Activated B cell treated with CpG ODN at 0.5 μM for 24 hours (primary cell): ENCODE data around the gene COMP. TPM values are rescaled to one million over a fixed set of nuclear protein-coding genes. Genes with fewer than 3 reads are reported as not detected.

Source experiments
- ATAC-seq: fragments of 200-7000 bp; cut with Tn5 transposase; one replicate; pipeline ENCODE4 v1.10.0; 2021; ENCODE audit warnings: low read depth, mild to moderate bottlenecking, moderate library complexity
- CTCF ChIA-PET: fragments of 350-600 bp; sonication (Branson Sonifier 250); formaldehyde crosslinking; loops from one replicate; lab custom pipeline; 2021; ENCODE audit warnings: antibody characterized with exemption; lab: Charles Lee
- POLR2A ChIA-PET: fragments of 350-600 bp; sonication (Branson Sonifier 250); formaldehyde crosslinking; loops from one replicate; lab custom pipeline; 2021; ENCODE audit warnings: antibody characterized with exemption; lab: Charles Lee
- DNase-seq: peaks from one replicate; pipeline ENCODE4 v3.0.0; 2022
- H3K27ac Mint-ChIP-seq: one replicate; pipeline ENCODE4 v1.8.0; 2020; ENCODE audit warnings: mixed read lengths
- H3K27me3 Mint-ChIP-seq: one replicate; pipeline ENCODE4 v1.8.0; 2021; ENCODE audit warnings: mixed read lengths
- H3K36me3 Mint-ChIP-seq: one replicate; pipeline ENCODE4 v1.8.0; 2021; ENCODE audit warnings: low read depth, mixed read lengths
- H3K4me1 Mint-ChIP-seq: one replicate; pipeline ENCODE4 v1.8.0; 2021; ENCODE audit warnings: mixed read lengths
- H3K4me3 Mint-ChIP-seq: one replicate; pipeline ENCODE4 v1.8.0; 2020; ENCODE audit warnings: mild to moderate bottlenecking, mixed read lengths
- H3K9me3 Mint-ChIP-seq: one replicate; pipeline ENCODE4 v1.8.0; 2020; ENCODE audit warnings: mixed read lengths
- intact Hi-C: fragments of 100-400 bp; cut with micrococcal nuclease; formaldehyde crosslinking; loops from one replicate; pipeline ENCODE4 v1.15.1; 2024
- total RNA-seq: library from RNA; stranded (reverse); gene quantifications from 2 replicates; pipeline ENCODE4 v1.2.3, GENCODE V29; 2022
- TF ChIP-seq, protein P1 (sequence below): fragments of 200-600 bp; IDR thresholded peaks from one replicate; pipeline ENCODE4 v1.8.0; 2022; ENCODE audit warnings: antibody characterized with exemption, mild to moderate bottlenecking

COMP gene
- total RNA-seq, 1 donor from 2014 or later, result 0.16 TPM

DNA sequence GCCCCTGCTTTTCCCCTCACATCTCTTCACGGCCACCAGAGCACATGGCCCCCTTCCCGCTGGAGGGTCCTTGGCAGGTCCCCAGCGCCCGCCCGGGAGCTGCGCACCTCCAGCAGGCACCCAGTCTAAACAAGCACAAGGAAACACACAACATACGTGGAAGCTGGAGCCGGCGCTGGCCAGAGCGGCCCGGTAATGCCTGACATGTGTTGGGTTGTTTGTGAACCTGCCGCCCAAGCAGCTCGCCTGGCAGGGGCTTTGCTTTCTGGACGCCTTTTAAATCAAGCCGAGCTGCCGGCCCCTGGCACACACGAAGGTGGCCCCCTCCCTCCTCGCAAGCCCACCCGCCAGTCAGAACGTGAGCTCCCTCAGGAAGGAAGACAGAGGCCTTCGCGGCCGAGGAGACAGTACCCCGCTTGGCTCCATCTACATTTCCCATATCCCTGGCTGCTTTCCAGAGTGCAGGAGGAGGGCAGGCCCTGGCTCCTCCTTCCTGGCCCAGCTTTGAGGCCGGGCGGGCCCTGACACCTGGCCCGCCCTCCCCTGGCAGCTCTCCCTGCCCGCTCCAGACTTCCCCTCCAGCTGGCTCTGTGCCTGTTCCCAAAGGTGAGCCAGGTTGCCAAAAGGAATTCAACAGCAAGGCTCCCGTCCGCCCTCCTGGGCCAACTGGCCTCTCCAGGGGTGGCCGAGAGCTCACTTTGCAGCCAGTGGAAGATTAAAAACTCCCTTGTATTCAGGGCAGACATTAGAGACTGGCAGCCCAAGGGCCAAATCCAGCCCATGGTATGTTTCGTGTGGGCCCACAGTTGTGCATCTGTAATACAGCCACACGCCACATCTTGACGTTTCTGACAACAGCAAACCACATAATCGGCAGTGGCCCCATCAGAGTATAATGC is 28.7 kb downstream of the COMP start:
- Mint-ChIP-seq H3K27ac (no peak overlapping the region), H3K4me3 (no peak overlapping the region), H3K36me3 (no peaks in the 10 kb centered on the region), H3K9me3 (no peaks in the 10 kb centered on the region), H3K4me1 (peaks cover 6% of the 10 kb centered on the region), H3K27me3 (no peaks in the 10 kb centered on the region)
- TF ChIP-seq, protein P1, sequence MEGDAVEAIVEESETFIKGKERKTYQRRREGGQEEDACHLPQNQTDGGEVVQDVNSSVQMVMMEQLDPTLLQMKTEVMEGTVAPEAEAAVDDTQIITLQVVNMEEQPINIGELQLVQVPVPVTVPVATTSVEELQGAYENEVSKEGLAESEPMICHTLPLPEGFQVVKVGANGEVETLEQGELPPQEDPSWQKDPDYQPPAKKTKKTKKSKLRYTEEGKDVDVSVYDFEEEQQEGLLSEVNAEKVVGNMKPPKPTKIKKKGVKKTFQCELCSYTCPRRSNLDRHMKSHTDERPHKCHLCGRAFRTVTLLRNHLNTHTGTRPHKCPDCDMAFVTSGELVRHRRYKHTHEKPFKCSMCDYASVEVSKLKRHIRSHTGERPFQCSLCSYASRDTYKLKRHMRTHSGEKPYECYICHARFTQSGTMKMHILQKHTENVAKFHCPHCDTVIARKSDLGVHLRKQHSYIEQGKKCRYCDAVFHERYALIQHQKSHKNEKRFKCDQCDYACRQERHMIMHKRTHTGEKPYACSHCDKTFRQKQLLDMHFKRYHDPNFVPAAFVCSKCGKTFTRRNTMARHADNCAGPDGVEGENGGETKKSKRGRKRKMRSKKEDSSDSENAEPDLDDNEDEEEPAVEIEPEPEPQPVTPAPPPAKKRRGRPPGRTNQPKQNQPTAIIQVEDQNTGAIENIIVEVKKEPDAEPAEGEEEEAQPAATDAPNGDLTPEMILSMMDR, result no peak
- ChIA-PET CTCF (no interaction called here), POLR2A (interaction anchor here (0.6 to 1.2 kb wide), 2 partner anchors 174 to 217 kb away, joined by 4 to 5 read pairs; partner anchors contain the start of gene REX1BD)
- no peak for ATAC-seq
- no peak for DNase-seq
- intact Hi-C loops, result no loop called here

DNA sequence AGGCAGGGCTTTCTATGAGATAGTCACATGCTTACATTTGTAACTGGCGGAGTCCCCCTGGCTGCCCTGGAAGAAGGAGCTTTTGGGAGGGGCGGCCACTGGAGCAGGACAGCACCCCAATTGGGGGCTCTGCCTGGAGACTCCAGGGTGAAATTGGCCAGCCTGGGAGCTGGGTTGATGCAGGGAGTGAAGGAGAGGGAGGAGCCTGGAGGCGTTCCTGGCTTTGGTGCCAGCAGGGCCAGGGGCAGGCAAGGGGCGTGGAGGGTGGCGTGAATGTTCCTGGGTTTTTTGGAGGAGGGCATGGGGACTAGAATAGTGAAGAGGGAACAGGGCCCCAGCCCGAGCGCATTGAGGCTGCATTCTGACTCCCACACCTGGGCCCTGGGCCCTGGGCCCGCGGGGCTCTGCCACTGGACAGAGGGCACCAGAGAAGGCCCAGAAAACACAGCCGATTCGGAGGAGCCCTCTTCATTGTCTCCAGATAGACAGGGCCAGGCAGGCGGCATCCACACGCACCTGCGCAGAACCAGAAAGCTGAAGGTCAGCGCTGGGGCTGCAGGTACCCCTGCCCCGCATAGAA is 29.5 kb downstream of the COMP start:
- ATAC-seq, result no peak
- intact Hi-C loops, result no loop called here
- POLR2A ChIA-PET, result interaction anchor here (0.6 to 1.2 kb wide), 2 partner anchors 173 to 216 kb away, joined by 4 to 5 read pairs; partner anchors contain the start of gene REX1BD
- Mint-ChIP-seq H3K4me1 (peaks cover 6% of the 10 kb centered on the region), H3K9me3 (no peaks in the 10 kb centered on the region), H3K27me3 (no peaks in the 10 kb centered on the region), H3K4me3 (no peak overlapping the region), H3K27ac (no peak overlapping the region), H3K36me3 (peaks cover 1% of the 10 kb centered on the region)
- CTCF ChIA-PET, result no interaction called here
- TF ChIP-seq, protein P1, result no peak
- no peak for DNase-seq

DNA sequence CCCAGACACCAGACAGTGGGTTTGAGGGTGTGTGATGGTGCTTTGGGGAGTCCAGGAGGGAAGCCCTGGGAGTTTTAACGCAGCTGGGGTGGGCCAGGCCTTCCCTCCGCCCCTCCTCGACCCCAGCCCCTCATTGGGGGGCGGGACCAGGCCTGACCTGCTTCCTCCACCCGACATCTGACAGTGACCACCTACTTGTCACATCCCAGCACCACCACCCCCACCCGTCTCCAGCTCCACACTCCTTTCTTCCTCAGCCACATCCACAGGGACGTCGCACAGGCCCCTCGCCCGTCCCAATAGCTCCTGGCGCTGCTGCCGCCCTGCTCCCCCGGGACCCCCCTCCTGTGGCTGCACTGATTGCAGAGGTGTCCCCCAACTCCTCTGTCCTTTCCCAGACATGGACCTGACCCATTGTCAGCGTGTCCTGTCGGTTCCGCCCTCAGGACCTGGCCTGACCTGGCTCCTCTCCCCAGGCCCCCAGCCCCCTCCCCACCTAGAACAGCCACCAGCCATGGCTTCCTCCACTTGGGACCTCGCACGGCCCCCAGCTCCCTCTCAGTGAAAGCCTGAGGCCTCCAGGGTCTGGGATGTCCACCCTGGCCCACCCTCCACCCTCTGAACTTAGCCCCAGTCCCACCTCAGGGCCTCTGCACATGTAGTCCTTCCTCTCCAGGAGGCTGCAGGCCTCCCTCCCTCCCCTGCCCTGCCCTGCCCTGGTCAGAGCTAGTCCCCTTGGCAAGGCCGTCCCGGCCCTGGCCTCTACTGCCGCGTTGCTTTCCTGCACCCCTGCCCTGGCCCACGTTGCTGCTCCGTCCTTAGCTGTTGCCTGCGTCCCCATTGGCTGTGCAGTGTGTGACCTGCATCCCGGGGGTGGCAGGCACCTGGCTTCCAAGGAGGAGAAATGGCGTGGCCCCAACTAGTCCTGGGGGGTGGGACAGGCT is 30.4 kb downstream of the COMP start:
- H3K27me3 Mint-ChIP-seq, result no peaks in the 10 kb centered on the region
- TF ChIP-seq, protein P1, result no peak
- peaks cover 6% of the 10 kb centered on the region for H3K4me1 Mint-ChIP-seq
- no peaks in the 10 kb centered on the region for H3K9me3 Mint-ChIP-seq
- POLR2A ChIA-PET, result no interaction called here
- intact Hi-C loops, result no loop called here
- H3K27ac Mint-ChIP-seq, result no peak overlapping the region
- DNase-seq (no peak), ATAC-seq (no peak)
- H3K36me3 Mint-ChIP-seq, result peaks cover 4% of the 10 kb centered on the region
- CTCF ChIA-PET, result no interaction called here
- no peak overlapping the region for H3K4me3 Mint-ChIP-seq

DNA sequence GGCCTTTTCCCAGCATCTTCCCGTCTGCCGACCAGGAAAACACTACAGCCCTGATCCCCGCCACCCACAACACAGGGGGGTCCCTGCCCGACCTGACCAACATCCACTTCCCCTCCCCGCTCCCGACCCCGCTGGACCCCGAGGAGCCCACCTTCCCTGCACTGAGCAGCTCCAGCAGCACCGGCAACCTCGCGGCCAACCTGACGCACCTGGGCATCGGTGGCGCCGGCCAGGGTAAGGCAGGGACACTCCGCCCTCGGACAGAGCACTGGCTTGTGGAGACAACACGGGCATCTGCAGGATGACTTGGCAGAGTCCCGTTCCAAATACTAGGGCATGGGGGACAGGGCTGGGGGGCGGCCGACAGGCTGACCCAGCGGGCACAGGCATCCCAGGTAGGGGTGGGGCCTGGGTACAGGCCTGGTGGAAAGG is 31.1 kb downstream of the COMP start:
- ATAC-seq (no peak), DNase-seq (no peak)
- Mint-ChIP-seq H3K27ac (no peak overlapping the region), H3K9me3 (no peaks in the 10 kb centered on the region), H3K4me1 (peaks cover 6% of the 10 kb centered on the region), H3K27me3 (no peaks in the 10 kb centered on the region), H3K4me3 (no peak overlapping the region), H3K36me3 (peaks cover 4% of the 10 kb centered on the region)
- TF ChIP-seq, protein P1, result no peak
- intact Hi-C loops, result no loop called here
- POLR2A ChIA-PET, result no interaction called here
- CTCF ChIA-PET, result no interaction called here
